ENCODE results near the gene ZBTB16. TPM values are rescaled to one million over a fixed set of nuclear protein-coding genes. Genes with fewer than 3 reads are reported as not detected.

ZBTB16 gene
- total RNA-seq, 2 donors from 2014 or later = 2.0 to 13.7 TPM

GRCh38 chr11:114158886-114159285, 99.4 kb downstream of the ZBTB16 start:
- no peaks in the 10 kb centered on the region for H3K36me3 ChIP-seq
- intact Hi-C loops (cut with DNase I) = no loop called here
- H3K4me1 ChIP-seq = peaks cover 25% of the 10 kb centered on the region
- no peak for DNase-seq
- no peak for TF ChIP-seq CTCF (IDR thresholded peaks at IDR 0.05)
- peak overlapping the region; percentile 48 for H3K27ac ChIP-seq
- H3K4me3 ChIP-seq = no peak overlapping the region
- H3K9ac ChIP-seq (ENCODE audit: low read depth in 2 of 2, low read length in 2 of 2) = peak overlapping the region in 1 of 2 donors; percentile 26
- no peaks in the 10 kb centered on the region for H3K9me3 ChIP-seq
- H3K27me3 ChIP-seq = no peaks in the 10 kb centered on the region

- no peaks in the 10 kb centered on the region for H3K36me3 ChIP-seq
- peak overlapping the region in 1 of 2 donors; percentile 19 for H3K9ac ChIP-seq (ENCODE audit: low read depth in 2 of 2, low read length in 2 of 2)
- no peak for DNase-seq
- H3K27me3 ChIP-seq = no peaks in the 10 kb centered on the region
- no peak overlapping the region for H3K4me3 ChIP-seq
- H3K27ac ChIP-seq = peak overlapping the region; percentile 48
- no peak for TF ChIP-seq CTCF (IDR thresholded peaks at IDR 0.05)
- intact Hi-C loops (cut with DNase I) = no loop called here
- no peaks in the 10 kb centered on the region for H3K9me3 ChIP-seq
- H3K4me1 ChIP-seq = peaks cover 30% of the 10 kb centered on the region
These were observed 99.8 kb downstream of the ZBTB16 start for GRCh38 chr11:114159320-114159719.

- no peak for TF ChIP-seq CTCF (IDR thresholded peaks at IDR 0.05)
- Histone ChIP-seq H3K9ac (ENCODE audit: low read depth in 2 of 2, low read length in 2 of 2) (peak overlapping the region; percentile 41 to 67), H3K9me3 (no peaks in the 10 kb centered on the region), H3K27ac (peak overlapping the region; percentile 64), H3K36me3 (no peaks in the 10 kb centered on the region), H3K4me1 (peaks cover 35% of the 10 kb centered on the region), H3K4me3 (no peak overlapping the region), H3K27me3 (no peaks in the 10 kb centered on the region)
- intact Hi-C loops (cut with DNase I) = no loop called here
- DNase-seq = peak; percentile 100
These were observed 100.5 kb downstream of the ZBTB16 start for GRCh38 chr11:114159802-114160632.

- Histone ChIP-seq H3K4me3 (no peak overlapping the region), H3K27ac (peak overlapping the region; percentile 64), H3K9ac (ENCODE audit: low read depth in 2 of 2, low read length in 2 of 2) (peak overlapping the region in 1 of 2 donors; percentile 67), H3K9me3 (no peaks in the 10 kb centered on the region), H3K27me3 (no peaks in the 10 kb centered on the region), H3K4me1 (peaks cover 44% of the 10 kb centered on the region), H3K36me3 (no peaks in the 10 kb centered on the region)
- intact Hi-C loops (cut with DNase I) = no loop called here
- DNase-seq = no peak
- no peak for TF ChIP-seq CTCF (IDR thresholded peaks at IDR 0.05)
These were observed 101.4 kb downstream of the ZBTB16 start for GRCh38 chr11:114160894-114161293.

GRCh38 chr11:114161486-114162250, 102.2 kb downstream of the ZBTB16 start:
- Histone ChIP-seq H3K27me3 (no peaks in the 10 kb centered on the region), H3K27ac (peak overlapping the region; percentile 64), H3K36me3 (no peaks in the 10 kb centered on the region), H3K9ac (ENCODE audit: low read depth in 2 of 2, low read length in 2 of 2) (peak overlapping the region in 1 of 2 donors; percentile 67), H3K4me3 (no peak overlapping the region), H3K4me1 (peaks cover 44% of the 10 kb centered on the region), H3K9me3 (no peaks in the 10 kb centered on the region)
- intact Hi-C loops (cut with DNase I) = no loop called here
- no peak for DNase-seq
- no peak for TF ChIP-seq CTCF (IDR thresholded peaks at IDR 0.05)
